NCI-H1930 (cell line): Measurements from ENCODE around the gene MYO1E.
"Not testable (repeated sequence)": the region's sequence is repeated elsewhere in the genome, so short reads cannot be mapped to it uniquely, and the experiment has no call there.

Experiments used
- DNase-seq, 2 experiments: peaks; one replicate each; lab custom pipeline; 2025; lab: John Stamatoyannopoulos, UW

MYO1E gene

GRCh38 chr15:59292442-59293151 lies 80.1 kb downstream of the MYO1E start:
- DNase-seq: no peak

- no peak for DNase-seq
These were observed 81.5 kb downstream of the MYO1E start for GRCh38 chr15:59291213-59291549.

DNA sequence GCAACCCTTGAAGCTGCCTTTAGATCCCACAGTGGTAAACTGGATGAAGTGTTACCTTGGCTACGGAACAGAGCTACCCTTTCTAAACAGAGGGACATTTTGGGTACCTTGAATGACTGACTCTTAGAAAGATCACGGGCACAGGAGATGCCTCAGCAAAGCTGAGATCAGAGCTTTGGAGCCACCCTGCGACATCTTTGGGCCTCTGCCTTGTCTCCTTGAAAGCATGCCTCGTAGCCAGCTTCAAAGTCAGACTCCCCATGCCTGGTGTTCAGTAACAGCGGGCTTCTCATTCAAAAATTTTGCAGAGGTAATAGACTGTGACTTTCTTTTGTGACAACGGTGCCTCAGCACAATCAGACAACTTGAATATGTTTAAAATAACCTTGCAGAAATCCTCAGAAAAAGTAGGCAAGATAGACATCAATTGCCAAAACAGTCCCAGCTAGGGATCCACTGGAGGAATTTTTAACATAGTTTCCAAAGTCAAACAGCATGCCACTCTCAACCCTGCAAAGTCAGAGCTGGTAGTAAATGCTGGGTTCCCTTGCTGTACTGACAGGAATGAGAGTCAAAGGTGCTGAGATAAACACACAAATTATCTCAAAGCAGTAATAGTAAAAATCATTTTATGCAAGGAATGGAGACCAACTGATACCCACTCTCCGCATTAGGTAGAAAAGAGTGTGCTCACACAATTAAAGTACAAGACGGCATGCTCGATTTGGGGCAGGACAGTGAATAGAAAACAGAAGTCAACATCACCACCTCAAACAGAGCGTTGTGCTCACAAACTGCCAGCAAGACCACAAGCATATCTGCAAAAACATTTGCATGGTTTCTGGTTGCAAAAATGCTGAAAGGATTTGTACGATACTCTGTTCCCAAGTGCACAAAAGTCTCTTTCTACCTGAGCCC lies 82.1 kb downstream of the MYO1E start:
- DNase-seq: no peak

DNA sequence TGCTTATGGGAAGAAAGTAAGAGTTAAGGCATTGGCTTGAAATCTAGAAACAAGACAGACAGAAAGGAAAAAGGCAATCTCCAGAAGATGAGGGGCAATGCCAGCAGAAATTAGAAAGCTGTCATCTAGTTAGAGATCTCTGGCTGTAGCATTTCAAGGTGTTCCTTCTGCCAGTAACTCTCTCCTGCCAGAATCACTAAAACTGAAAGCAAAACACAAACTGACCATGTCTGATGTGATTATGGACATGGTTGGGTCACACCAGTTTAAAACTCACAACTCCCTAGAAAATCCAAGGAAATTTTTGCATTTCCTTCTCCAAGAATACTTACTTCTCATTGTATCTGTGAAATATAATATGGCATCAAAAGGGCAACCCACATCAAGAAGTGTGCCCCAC lies 83.1 kb downstream of the MYO1E start:
- DNase-seq: no peak

DNA sequence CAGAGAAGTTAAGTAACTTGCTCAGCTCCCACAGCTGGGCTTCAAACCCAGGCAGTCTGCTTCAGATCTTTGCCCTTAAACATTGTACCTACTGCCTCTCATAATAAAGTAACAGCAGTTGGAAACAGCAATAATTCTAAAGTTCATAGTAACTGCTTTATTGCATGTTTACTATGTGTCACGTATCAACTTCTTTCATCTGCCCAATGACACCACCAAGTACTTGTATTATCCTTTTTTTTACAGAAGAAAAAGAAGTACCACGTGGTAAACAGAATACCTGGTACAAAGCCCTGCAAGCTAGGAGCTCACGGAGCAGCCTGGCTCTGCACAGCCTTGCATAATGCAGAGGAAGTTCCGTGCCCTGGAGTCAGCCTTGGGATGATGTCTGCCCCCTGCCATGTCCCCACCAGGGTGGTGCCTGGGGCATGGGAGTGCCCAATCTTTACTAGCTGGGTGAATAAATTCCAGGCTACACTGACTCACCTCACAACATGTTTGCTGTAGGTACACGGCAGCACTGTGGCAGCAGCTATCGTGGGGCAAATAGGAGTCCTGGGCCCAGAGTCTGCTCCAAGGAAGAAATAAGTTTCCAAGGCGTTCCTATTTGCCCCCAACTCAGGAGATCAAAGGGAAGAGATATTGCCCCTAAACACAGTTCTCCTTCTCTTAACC lies 88.8 kb downstream of the MYO1E start:
- no peak for DNase-seq

GRCh38 chr15:59282515-59283337 lies 89.9 kb downstream of the MYO1E start:
- DNase-seq: no peak

DNA sequence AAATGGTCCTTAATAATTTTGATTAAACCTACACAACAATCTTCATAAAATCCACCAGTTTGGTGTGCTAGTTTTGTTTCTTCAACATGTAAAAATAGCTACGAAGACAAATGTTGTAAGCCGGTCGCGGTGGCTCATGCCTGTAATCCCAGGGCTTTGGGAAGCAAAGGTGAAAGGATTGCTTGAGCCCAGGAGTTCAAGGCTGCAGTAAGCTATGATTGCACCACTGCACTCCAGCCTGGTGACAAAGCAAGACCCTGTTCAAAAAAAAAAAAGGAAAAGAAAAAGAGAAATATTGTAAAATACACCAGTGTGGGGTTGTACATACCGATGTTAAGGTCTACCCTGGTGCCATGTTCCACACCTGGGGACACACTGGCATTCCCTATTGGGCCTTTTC lies 91.0 kb downstream of the MYO1E start:
- DNase-seq: no peak

DNA sequence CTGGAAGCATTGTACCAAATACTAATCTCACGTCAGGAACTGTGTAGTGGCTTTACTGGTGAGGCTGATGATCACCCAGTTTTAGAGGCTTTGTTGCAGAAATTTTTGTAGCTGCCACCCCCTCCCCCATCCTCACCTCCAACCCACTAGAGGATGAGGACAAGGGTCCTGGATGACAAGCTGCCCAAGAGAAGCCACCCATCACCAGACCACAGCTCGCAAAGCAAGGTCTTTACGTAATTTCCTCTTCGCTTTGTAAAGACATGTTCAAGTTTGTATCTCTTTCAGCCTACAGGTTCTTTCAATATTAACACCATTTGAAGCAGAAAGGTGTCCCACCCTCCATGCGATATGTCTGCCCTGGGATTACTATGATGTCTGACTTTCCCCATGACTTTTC lies 91.8 kb downstream of the MYO1E start:
- no peak for DNase-seq

DNA sequence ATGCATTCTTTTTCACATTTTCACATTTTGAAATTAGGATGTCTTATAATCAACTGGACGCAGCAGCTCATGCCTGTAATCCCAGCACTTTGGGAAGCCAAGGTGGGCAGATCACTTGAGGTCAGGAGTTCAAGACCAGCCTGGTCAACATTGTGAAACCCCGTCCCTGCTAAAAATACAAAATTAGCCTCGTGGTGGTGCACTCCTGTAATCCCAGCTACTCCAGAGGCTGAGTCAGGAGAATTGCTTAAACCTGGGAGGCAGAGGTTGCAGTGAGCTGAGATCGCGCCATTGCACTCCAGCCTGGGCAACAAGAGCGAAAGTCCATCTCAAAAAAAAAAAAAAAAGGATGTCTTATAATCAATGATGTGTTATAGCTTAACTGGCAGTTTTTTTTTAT lies 92.4 kb downstream of the MYO1E start:
- DNase-seq: not testable (repeated sequence)

GRCh38 chr15:59279023-59279422 lies 93.6 kb downstream of the MYO1E start:
- DNase-seq: no peak

GRCh38 chr15:59278120-59278519 lies 94.6 kb downstream of the MYO1E start:
- no peak for DNase-seq

DNA sequence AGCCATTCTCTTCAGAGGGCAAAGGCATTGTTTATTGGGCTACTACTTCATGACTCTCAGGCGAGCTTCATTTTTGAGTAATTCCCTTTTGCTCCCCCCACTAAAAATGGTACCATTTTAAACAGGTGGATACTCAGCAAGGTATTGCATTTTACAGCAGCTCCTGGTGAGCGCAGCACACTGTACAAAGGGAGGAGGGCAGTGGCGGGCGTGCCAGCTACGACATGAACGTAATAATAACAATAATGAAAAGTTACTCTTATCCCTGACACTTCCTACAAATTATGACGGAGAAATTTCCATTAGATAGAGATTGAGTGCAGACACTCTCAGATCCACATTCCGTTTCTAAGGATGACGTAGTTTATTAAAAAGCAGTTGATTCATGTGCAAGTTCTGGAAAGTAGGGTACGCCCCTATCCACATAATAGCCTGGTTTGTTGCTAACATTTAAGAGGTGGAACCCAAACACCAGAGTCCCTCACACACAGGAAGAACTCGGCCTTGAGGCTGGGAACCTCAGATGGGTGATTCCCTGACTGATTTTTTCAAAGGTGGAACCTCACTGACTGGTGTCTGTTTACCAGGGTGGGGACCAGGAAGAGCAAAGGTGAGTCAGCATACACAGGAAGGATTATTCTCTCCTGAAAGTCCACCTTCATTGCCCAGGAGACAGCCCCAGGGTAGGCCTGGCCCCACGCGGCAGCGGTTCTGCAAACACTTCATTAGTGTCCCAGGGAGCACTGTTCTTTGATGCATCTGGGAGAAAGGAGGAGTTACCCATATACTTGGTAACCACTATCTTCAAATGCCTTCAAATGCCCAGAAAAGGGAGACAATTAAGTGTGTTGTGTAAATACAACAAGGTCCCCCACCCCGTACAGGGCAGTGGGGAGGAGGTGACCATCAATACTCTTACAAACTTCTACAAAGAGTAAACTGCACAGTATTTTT lies 96.2 kb downstream of the MYO1E start:
- no peak for DNase-seq

GRCh38 chr15:59274126-59274970 lies 98.3 kb downstream of the MYO1E start:
- no peak for DNase-seq

- no peak for DNase-seq
These were observed 99.4 kb downstream of the MYO1E start for GRCh38 chr15:59273234-59273633.

GRCh38 chr15:59271595-59272201 lies 101.0 kb downstream of the MYO1E start:
- no peak for DNase-seq

GRCh38 chr15:59268852-59269407 lies 103.7 kb downstream of the MYO1E start:
- DNase-seq: no peak

DNA sequence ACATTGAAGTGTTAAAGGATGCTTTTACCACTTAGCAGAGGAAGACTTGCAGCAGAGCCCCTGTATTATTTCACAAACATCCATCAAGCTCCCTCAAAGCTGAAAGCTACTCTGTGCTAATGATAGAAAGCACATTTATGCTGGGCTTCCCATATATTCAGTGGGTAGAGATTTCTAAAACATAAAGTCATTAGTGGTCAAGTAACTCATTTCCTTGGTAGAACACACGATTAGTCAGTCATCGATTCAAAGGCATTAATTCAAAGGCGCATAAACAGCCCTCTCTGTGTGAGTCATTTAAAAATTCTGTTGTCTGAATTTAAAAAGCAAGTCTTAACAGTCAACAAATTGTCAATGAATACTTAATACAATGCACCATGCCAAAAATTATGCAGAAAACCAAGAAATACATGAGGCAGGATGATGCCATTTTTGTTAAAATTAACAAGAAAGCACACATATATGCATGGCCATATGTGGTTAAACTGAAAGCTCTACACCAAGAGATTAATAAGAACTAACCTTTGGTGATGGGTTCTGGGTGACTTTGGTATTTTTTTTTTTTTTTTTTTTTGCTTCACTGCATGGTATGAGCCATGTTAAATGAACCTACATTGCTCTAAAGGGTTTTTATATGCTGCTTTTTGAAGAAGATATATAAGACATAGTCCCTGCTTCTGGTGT lies 104.4 kb downstream of the MYO1E start:
- DNase-seq: no peak

DNA sequence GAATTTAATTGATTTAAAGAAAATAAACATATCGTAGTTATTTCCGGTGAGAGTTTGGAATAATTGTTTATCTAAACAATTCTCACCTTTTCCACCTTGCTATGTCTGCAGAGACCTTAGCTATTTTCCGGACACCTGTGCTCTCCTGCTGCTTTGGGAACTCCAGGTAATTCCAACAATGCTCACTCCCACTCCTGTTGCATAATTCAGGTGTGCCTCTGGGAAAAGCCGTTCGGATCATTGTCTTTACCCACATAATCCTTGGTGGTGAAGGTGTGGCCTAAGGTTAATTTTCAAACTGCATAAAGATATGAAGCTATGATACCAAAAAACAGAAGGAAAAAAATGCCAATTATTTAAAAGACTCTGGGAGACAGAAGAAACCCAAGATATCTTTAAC lies 106.6 kb downstream of the MYO1E start:
- no peak for DNase-seq

- DNase-seq: no peak
These were observed 110.4 kb downstream of the MYO1E start for GRCh38 chr15:59262316-59262715.
